Measurements from ENCODE around the gene FAM83G.

The FAM83G gene

GRCh38 chr17:19009970-19010369 lies 5.4 kb upstream of the FAM83G start:
- DNase-seq (ENCODE audit: low read depth in 2 of 2): no peak

- DNase-seq (ENCODE audit: low read depth in 2 of 2): no peak
Measured at GRCh38 chr17:19006698-19007097, 2.1 kb upstream of the FAM83G start.

GRCh38 chr17:19005789-19006430 lies 1.3 kb upstream of the FAM83G start:
- DNase-seq (ENCODE audit: low read depth in 2 of 2): no peak

- DNase-seq (ENCODE audit: low read depth in 2 of 2): no peak
Measured at GRCh38 chr17:19005137-19005773, 691 bp upstream of the FAM83G start.

GRCh38 chr17:19003543-19004420 lies 782 bp downstream of the FAM83G start:
- peak; percentile 41 to 49 for DNase-seq (ENCODE audit: low read depth in 2 of 2)

GRCh38 chr17:19002805-19003542 lies 1.6 kb downstream of the FAM83G start:
- DNase-seq (ENCODE audit: low read depth in 2 of 2): no peak

GRCh38 chr17:19001907-19002590 lies 2.5 kb downstream of the FAM83G start:
- no peak for DNase-seq (ENCODE audit: low read depth in 2 of 2)

- no peak for DNase-seq (ENCODE audit: low read depth in 2 of 2)
Measured at GRCh38 chr17:19000531-19001325, 3.8 kb downstream of the FAM83G start.

- DNase-seq (ENCODE audit: low read depth in 2 of 2): no peak
Measured at GRCh38 chr17:18999911-19000310, 4.7 kb downstream of the FAM83G start.

- DNase-seq (ENCODE audit: low read depth in 2 of 2): no peak
Measured at GRCh38 chr17:18999394-18999793, 5.2 kb downstream of the FAM83G start.

GRCh38 chr17:18997650-18998196 lies 6.8 kb downstream of the FAM83G start:
- no peak for DNase-seq (ENCODE audit: low read depth in 2 of 2)

- no peak for DNase-seq (ENCODE audit: low read depth in 2 of 2)
Measured at GRCh38 chr17:18996458-18996857, 8.1 kb downstream of the FAM83G start.

- DNase-seq (ENCODE audit: low read depth in 2 of 2): no peak
Measured at GRCh38 chr17:18995220-18995619, 9.3 kb downstream of the FAM83G start.

GRCh38 chr17:18994631-18995030 lies 9.9 kb downstream of the FAM83G start:
- no peak for DNase-seq (ENCODE audit: low read depth in 2 of 2)

GRCh38 chr17:18993905-18994526 lies 10.5 kb downstream of the FAM83G start:
- DNase-seq (ENCODE audit: low read depth in 2 of 2): no peak

- no peak for DNase-seq (ENCODE audit: low read depth in 2 of 2)
Measured at GRCh38 chr17:18992454-18993130, 12.0 kb downstream of the FAM83G start.

- no peak for DNase-seq (ENCODE audit: low read depth in 2 of 2)
Measured at GRCh38 chr17:18991531-18992315, 12.8 kb downstream of the FAM83G start.

- no peak for DNase-seq (ENCODE audit: low read depth in 2 of 2)
Measured at GRCh38 chr17:18990331-18990730, 14.2 kb downstream of the FAM83G start.
